ENCODE data around the gene RPS27. TPM values are rescaled to one million over a fixed set of nuclear protein-coding genes. Genes with fewer than 3 reads are reported as not detected.
A peak's percentile ranks its signal among the peaks of the same experiment; 100 is the strongest.

Gene RPS27
- total RNA-seq, 4 donors from 2014 or later, result 222 to 1,839 (median 900) TPM

DNA sequence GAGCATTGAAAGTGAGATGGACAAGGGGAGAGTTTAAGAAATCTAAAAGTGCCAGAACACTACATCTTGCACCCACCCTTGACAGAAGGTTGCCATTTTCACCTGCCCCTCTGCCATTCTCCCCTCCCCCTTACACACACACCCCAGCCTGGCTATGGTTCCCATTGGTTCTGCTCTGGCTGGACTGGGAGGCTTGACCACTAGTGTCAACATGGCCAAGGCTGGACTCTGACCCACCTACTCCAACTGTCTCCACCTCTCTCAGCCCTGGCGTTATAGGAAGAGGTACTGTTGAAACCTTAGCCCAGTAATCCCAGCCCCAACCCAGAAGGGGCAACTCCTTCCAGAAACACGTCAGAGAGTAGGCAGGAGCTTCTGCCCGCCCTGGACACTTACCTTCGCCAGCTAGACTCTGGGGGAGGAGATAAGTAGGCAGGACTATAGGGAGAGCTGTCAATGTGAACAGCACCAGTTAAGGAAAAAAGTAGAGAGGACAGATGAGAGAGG lies 36.6 kb upstream of the RPS27 start:
- no peak overlapping the region for H3K27ac ChIP-seq
- 86% methylated on average over 4 of the region's 4 CpGs; no CpG with 5 or more reads in 1 of the 2 donors for WGBS, 2 donors (ENCODE audit: low coverage in 1 of 2)
- no peaks in the 10 kb centered on the region for H3K9me3 ChIP-seq
- in situ Hi-C loops (cut with MboI; ENCODE audit: low pct_ligation_motif_present in 1 of 4, low pct_unique_long_range_greater_than_20kb in 1 of 4, low sequenced_read_pairs in 3 of 4), result loop anchor here in 1 of 4 donors (25.0 kb wide), 1 partner anchor 292 kb away; the partner anchor contains the start of genes ILF2 and SNAPIN
- no peak for DNase-seq
- peaks cover 13 to 25% (median 21%) of the 10 kb centered on the region in 4 donors for H3K4me1 ChIP-seq
- TF ChIP-seq POLR2AphosphoS5 (IDR thresholded peaks at IDR 0.05), result no peak
- peaks cover 0 to 39% (median 16%) of the 10 kb centered on the region in 4 donors for H3K36me3 ChIP-seq
- H3K4me3 ChIP-seq, result no peak overlapping the region
- intact Hi-C loops (cut with DNase I; ENCODE audit: low total_unique reads), result no loop called here
- H3K27me3 ChIP-seq, result no peaks in the 10 kb centered on the region

- Histone ChIP-seq H3K9me3 (no peaks in the 10 kb centered on the region), H3K4me1 (peaks cover 18 to 32% (median 25%) of the 10 kb centered on the region in 4 donors), H3K27me3 (no peaks in the 10 kb centered on the region), H3K4me3 (no peak overlapping the region), H3K27ac (no peak overlapping the region), H3K36me3 (peaks cover 0 to 30% (median 14%) of the 10 kb centered on the region in 4 donors)
- TF ChIP-seq POLR2AphosphoS5 (IDR thresholded peaks at IDR 0.05) (no peak), POLR2A (IDR thresholded peaks at IDR 0.05) (no peak)
- 92% methylated on average over 10 of the region's 10 CpGs; no CpG with 5 or more reads in 1 of the 2 donors for WGBS, 2 donors (ENCODE audit: low coverage in 1 of 2)
- in situ Hi-C loops (cut with MboI; ENCODE audit: low pct_ligation_motif_present in 1 of 4, low pct_unique_long_range_greater_than_20kb in 1 of 4, low sequenced_read_pairs in 3 of 4) (loop anchor here in 1 of 4 donors (25.0 kb wide), 1 partner anchor 293 kb away; the partner anchor contains the start of genes ILF2 and SNAPIN), intact Hi-C loops (cut with DNase I; ENCODE audit: low total_unique reads) (no loop called here)
- no peak for DNase-seq
Measured at GRCh38 chr1:153954826-153955225, 35.7 kb upstream of the RPS27 start.

- intact Hi-C loops (cut with DNase I; ENCODE audit: low total_unique reads) (no loop called here), in situ Hi-C loops (cut with MboI; ENCODE audit: low pct_ligation_motif_present in 1 of 4, low pct_unique_long_range_greater_than_20kb in 1 of 4, low sequenced_read_pairs in 3 of 4) (loop anchor here in 1 of 4 donors (25.0 kb wide), 1 partner anchor 295 kb away; the partner anchor contains the start of genes ILF2 and SNAPIN)
- 26% methylated on average over 6 of the region's 6 CpGs; no CpG with 5 or more reads in 1 of the 2 donors for WGBS, 2 donors (ENCODE audit: low coverage in 1 of 2)
- Histone ChIP-seq H3K9me3 (no peaks in the 10 kb centered on the region), H3K27ac (peak overlapping the region; percentile 94 to 98 (median 96)), H3K4me3 (peak overlapping the region; percentile 79 to 98 (median 91)), H3K36me3 (peaks cover 0 to 9% (median 2%) of the 10 kb centered on the region in 4 donors), H3K27me3 (no peaks in the 10 kb centered on the region), H3K4me1 (peaks cover 22 to 40% (median 31%) of the 10 kb centered on the region in 4 donors)
- no peak for TF ChIP-seq EP300 (IDR thresholded peaks at IDR 0.05; ENCODE audit: low read depth)
- TF ChIP-seq, protein P1, sequence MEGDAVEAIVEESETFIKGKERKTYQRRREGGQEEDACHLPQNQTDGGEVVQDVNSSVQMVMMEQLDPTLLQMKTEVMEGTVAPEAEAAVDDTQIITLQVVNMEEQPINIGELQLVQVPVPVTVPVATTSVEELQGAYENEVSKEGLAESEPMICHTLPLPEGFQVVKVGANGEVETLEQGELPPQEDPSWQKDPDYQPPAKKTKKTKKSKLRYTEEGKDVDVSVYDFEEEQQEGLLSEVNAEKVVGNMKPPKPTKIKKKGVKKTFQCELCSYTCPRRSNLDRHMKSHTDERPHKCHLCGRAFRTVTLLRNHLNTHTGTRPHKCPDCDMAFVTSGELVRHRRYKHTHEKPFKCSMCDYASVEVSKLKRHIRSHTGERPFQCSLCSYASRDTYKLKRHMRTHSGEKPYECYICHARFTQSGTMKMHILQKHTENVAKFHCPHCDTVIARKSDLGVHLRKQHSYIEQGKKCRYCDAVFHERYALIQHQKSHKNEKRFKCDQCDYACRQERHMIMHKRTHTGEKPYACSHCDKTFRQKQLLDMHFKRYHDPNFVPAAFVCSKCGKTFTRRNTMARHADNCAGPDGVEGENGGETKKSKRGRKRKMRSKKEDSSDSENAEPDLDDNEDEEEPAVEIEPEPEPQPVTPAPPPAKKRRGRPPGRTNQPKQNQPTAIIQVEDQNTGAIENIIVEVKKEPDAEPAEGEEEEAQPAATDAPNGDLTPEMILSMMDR (IDR thresholded peaks at IDR 0.05), result no peak
- TF ChIP-seq POLR2AphosphoS5 (IDR thresholded peaks at IDR 0.05), result no peak
- TF ChIP-seq POLR2A (IDR thresholded peaks at IDR 0.05), result no peak
- DNase-seq, result no peak
Measured at GRCh38 chr1:153956997-153957715, 33.4 kb upstream of the RPS27 start.

DNA sequence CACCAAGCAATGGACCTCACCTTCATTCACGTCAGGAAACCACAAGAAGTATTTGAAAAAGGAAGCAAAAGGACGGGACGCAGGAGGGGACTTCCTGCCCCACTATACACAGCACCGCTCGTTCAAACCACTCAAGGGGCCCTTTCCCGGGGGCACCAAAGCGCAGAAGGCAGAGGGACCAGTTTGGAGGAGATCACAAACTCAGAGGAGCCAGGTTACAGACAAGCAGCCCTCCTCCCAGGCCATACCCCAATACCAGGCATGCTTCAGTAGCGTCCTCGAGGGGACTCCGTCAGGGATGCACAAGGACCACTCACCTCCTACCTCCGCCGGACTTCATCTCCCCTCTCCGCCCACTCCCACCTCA lies 32.8 kb upstream of the RPS27 start:
- 0 to 1% methylated on average over 7 to 13 of the region's 13 CpGs for WGBS, 2 donors (ENCODE audit: low coverage in 1 of 2)
- peak; percentile 46 for DNase-seq
- Histone ChIP-seq H3K9me3 (no peaks in the 10 kb centered on the region), H3K4me1 (peaks cover 27 to 45% (median 36%) of the 10 kb centered on the region in 4 donors), H3K4me3 (peak overlapping the region; percentile 79 to 98 (median 91)), H3K27ac (peak overlapping the region; percentile 94 to 98 (median 96)), H3K27me3 (no peaks in the 10 kb centered on the region), H3K36me3 (peaks cover 0 to 3% (median 0%) of the 10 kb centered on the region in 4 donors)
- TF ChIP-seq, protein P1 (IDR thresholded peaks at IDR 0.05), result no peak
- no peak for TF ChIP-seq POLR2AphosphoS5 (IDR thresholded peaks at IDR 0.05)
- TF ChIP-seq POLR2A (IDR thresholded peaks at IDR 0.05), result no peak
- TF ChIP-seq EP300 (IDR thresholded peaks at IDR 0.05; ENCODE audit: low read depth), result no peak
- in situ Hi-C loops (cut with MboI; ENCODE audit: low pct_ligation_motif_present in 1 of 4, low pct_unique_long_range_greater_than_20kb in 1 of 4, low sequenced_read_pairs in 3 of 4) (loop anchor here in 1 of 4 donors (25.0 kb wide), 1 partner anchor 295 kb away; the partner anchor contains the start of genes ILF2 and SNAPIN), intact Hi-C loops (cut with DNase I; ENCODE audit: low total_unique reads) (no loop called here)

All from transverse colon (tissue), 4 donors.